IPS DF 19.7 (cell line): ENCODE data around the gene SLC2A4RG.
"Not testable (repeated sequence)": the region's sequence is repeated elsewhere in the genome, so short reads cannot be mapped to it uniquely, and the experiment has no call there.

Experiments
- DNase-seq: peaks from one replicate; pipeline ENCODE4 v3.0.0-alpha.2; 2013; ENCODE audit warnings: low read depth, low spot score

SLC2A4RG gene

GRCh38 chr20:63775096-63775978 lies 35.8 kb downstream of the SLC2A4RG start:
- DNase-seq, result no peak

- not testable (repeated sequence) for DNase-seq
Observed at GRCh38 chr20:63776875-63777274, 37.3 kb downstream of the SLC2A4RG start.

GRCh38 chr20:63777614-63778013 lies 38.0 kb downstream of the SLC2A4RG start:
- DNase-seq, result no peak

- no peak for DNase-seq
Observed at GRCh38 chr20:63778034-63778752, 38.6 kb downstream of the SLC2A4RG start.

GRCh38 chr20:63778857-63779256 lies 39.3 kb downstream of the SLC2A4RG start:
- no peak for DNase-seq

GRCh38 chr20:63781181-63781580 lies 41.6 kb downstream of the SLC2A4RG start:
- DNase-seq, result no peak

- no peak for DNase-seq
Observed at GRCh38 chr20:63782051-63782471, 42.5 kb downstream of the SLC2A4RG start.

GRCh38 chr20:63782521-63782971 lies 43.0 kb downstream of the SLC2A4RG start:
- no peak for DNase-seq

- DNase-seq, result no peak
Observed at GRCh38 chr20:63783970-63784369, 44.4 kb downstream of the SLC2A4RG start.

- DNase-seq, result no peak
Observed at GRCh38 chr20:63785691-63786131, 46.1 kb downstream of the SLC2A4RG start.

GRCh38 chr20:63787302-63787701 lies 47.7 kb downstream of the SLC2A4RG start:
- no peak for DNase-seq

GRCh38 chr20:63787749-63788148 lies 48.2 kb downstream of the SLC2A4RG start:
- DNase-seq, result no peak

GRCh38 chr20:63789836-63790571 lies 50.4 kb downstream of the SLC2A4RG start:
- no peak for DNase-seq

GRCh38 chr20:63790572-63791168 lies 51.1 kb downstream of the SLC2A4RG start:
- DNase-seq, result no peak

GRCh38 chr20:63791497-63792156 lies 52.1 kb downstream of the SLC2A4RG start:
- DNase-seq, result no peak

- DNase-seq, result no peak
Observed at GRCh38 chr20:63792866-63793265, 53.3 kb downstream of the SLC2A4RG start.
